HepG2 (cell line): ENCODE results near the gene LY6G5B. TPM values are rescaled to one million over a fixed set of nuclear protein-coding genes. Genes with fewer than 3 reads are reported as not detected.

Experiments used
- ATF3 ChIP-seq: sonication (generic); formaldehyde crosslinking; IDR thresholded peaks from 2 replicates; pipeline ENCODE4 v1.4.0; 2020; ENCODE audit warnings: missing genetic modification reagents
- CBX5 ChIP-seq: sonication (generic); formaldehyde crosslinking; IDR thresholded peaks from 2 replicates; pipeline ENCODE4 v1.4.0; 2020; ENCODE audit warnings: missing genetic modification reagents, borderline replicate concordance
- CENPT ChIP-seq: sonication (generic); formaldehyde crosslinking; IDR thresholded peaks from 2 replicates; pipeline ENCODE4 v1.8.0; 2022; ENCODE audit warnings: low read depth, mild to moderate bottlenecking, moderate library complexity, missing genetic modification reagents
- CREM ChIP-seq, 2 experiments: sonication (generic) in 1 of 2; formaldehyde crosslinking in 1 of 2; IDR thresholded peaks; 2 replicates each; pipeline versions ENCODE4 v1.4.0 to v1.6.1; 2016 to 2020; ENCODE audit warnings: antibody characterized with exemption in 1 of 2, mild to moderate bottlenecking in 1 of 2, missing genetic modification reagents in 1 of 2
- FOSL1 ChIP-seq: sonication (generic); formaldehyde crosslinking; IDR thresholded peaks from 2 replicates; pipeline ENCODE4 v1.9.0; 2021; ENCODE audit warnings: missing genetic modification reagents, borderline replicate concordance
- HMG20A ChIP-seq: IDR thresholded peaks from 2 replicates; pipeline ENCODE4 v1.6.1; 2016; ENCODE audit warnings: borderline replicate concordance
- HNRNPK ChIP-seq: fragments of 200-400 bp; formaldehyde crosslinking; IDR thresholded peaks from 2 replicates; pipeline ENCODE4 v1.6.1; 2018; ENCODE audit warnings: low read length, low read depth, moderate library complexity, mild to moderate bottlenecking; ENCODE audit not compliant: poor library complexity, severe bottlenecking
- IKZF4 ChIP-seq: sonication (generic); formaldehyde crosslinking; IDR thresholded peaks from 2 replicates; pipeline ENCODE4 v1.5.1; 2020; ENCODE audit warnings: borderline replicate concordance, mild to moderate bottlenecking, low read depth, missing genetic modification reagents; ENCODE audit errors: not compliant biosample characterization
- KLF11 ChIP-seq: IDR thresholded peaks from 2 replicates; pipeline ENCODE4 v1.6.1; 2016; ENCODE audit warnings: missing compliant biosample characterization
- MEF2D ChIP-seq: sonication (generic); formaldehyde crosslinking; IDR thresholded peaks from 2 replicates; pipeline ENCODE4 v1.5.1; 2020; ENCODE audit warnings: mild to moderate bottlenecking, missing genetic modification reagents
- MIER3 ChIP-seq: IDR thresholded peaks from 2 replicates; pipeline ENCODE4 v1.6.1; 2016; ENCODE audit warnings: missing compliant biosample characterization, borderline replicate concordance
- NR3C1 ChIP-seq: sonication (generic); formaldehyde crosslinking; IDR thresholded peaks from 2 replicates; pipeline ENCODE4 v1.4.0; 2020; ENCODE audit warnings: missing genetic modification reagents
- PAF1 ChIP-seq: IDR thresholded peaks from 2 replicates; pipeline ENCODE4 v1.6.1; 2016; ENCODE audit warnings: missing genetic modification reagents, missing compliant biosample characterization
- PHB2 ChIP-seq: fragments of 450-650 bp; IDR thresholded peaks from 2 replicates; pipeline ENCODE4 v1.6.1; 2018; ENCODE audit not compliant: partially characterized antibody
- PHF5A ChIP-seq: IDR thresholded peaks from one replicate; pipeline ENCODE4 v1.6.1; 2018; ENCODE audit warnings: low read depth, missing genetic modification reagents; ENCODE audit not compliant: unreplicated experiment
- REST ChIP-seq, 2 experiments: IDR thresholded peaks; 2 replicates each; pipeline ENCODE4 v1.6.1; 2011 to 2012; ENCODE audit warnings: low read length in 2 of 2, borderline replicate concordance in 1 of 2, low read depth in 1 of 2, mild to moderate bottlenecking in 1 of 2, moderate library complexity in 1 of 2
- SOX13 ChIP-seq, 3 experiments: fragments of 450-650 bp in 1 of 3; sonication (generic) in 1 of 3; formaldehyde crosslinking in 1 of 3; IDR thresholded peaks in 2 of 3; conservative IDR thresholded peaks in 1 of 3; 2 replicates each; pipeline versions ENCODE4 v1.5.0 to v1.6.1; 2016 to 2020; ENCODE audit warnings: antibody characterized with exemption in 1 of 3, mild to moderate bottlenecking in 1 of 3, missing compliant biosample characterization in 1 of 3, missing genetic modification reagents in 1 of 3, moderate library complexity in 1 of 3
- TMF1 ChIP-seq: sonication (generic); formaldehyde crosslinking; IDR thresholded peaks from 2 replicates; pipeline ENCODE4 v1.8.1; 2022; ENCODE audit warnings: low read depth, missing genetic modification reagents
- ZBTB8A ChIP-seq: sonication (generic); formaldehyde crosslinking; IDR thresholded peaks from 2 replicates; pipeline ENCODE4 v1.4.0; 2020; ENCODE audit warnings: mild to moderate bottlenecking, low read depth, missing genetic modification reagents, borderline replicate concordance
- ZNF333 ChIP-seq: sonication (generic); formaldehyde crosslinking; IDR thresholded peaks from 2 replicates; pipeline ENCODE4 v1.4.0; 2020; ENCODE audit warnings: mild to moderate bottlenecking, missing genetic modification reagents, borderline replicate concordance
- ZNF430 ChIP-seq: sonication (generic); formaldehyde crosslinking; IDR thresholded peaks from 2 replicates; pipeline ENCODE4 v1.9.0; 2021; ENCODE audit warnings: mild to moderate bottlenecking, missing genetic modification reagents
- ZNF614 ChIP-seq: IDR thresholded peaks from 2 replicates; pipeline ENCODE4 v1.6.1; 2018; ENCODE audit warnings: missing biosample characterization, missing genetic modification reagents, inconsistent platforms, borderline replicate concordance
- polyA plus RNA-seq, 8 experiments: library from polyadenylated mRNA; depleted of rRNA in 3 of 8; stranded (reverse) in 7 of 8; unstranded in 1 of 8; fragments of >200 nt; fragmentation: Illumina TruSeq in 4 of 8; extraction: Trizol in 4 of 8; gene quantifications; 2 replicates each; pipeline versions ENCODE4 v1.2.1 to v1.2.3, GENCODE V29; 2011 to 2016; ENCODE audit warnings: low read depth in 4 of 8, missing spikeins in 1 of 8, mixed read lengths in 1 of 8; ENCODE audit not compliant: insufficient read depth in 1 of 8
- total RNA-seq, 5 experiments: library from RNA; depleted of rRNA; stranded (reverse); fragments of >200 nt; fragmentation: Illumina TruSeq; extraction: Trizol; gene quantifications; 2 replicates each; pipeline ENCODE4 v1.2.3, GENCODE V29; 2016; ENCODE audit warnings: low read depth in 1 of 5
- TF ChIP-seq, protein P1 (sequence below): sonication (generic); formaldehyde crosslinking; IDR thresholded peaks from 2 replicates; pipeline ENCODE4 v1.5.0; 2020; ENCODE audit warnings: missing genetic modification reagents

Gene LY6G5B
- total and polyA plus RNA-seq, 2 of the 13 experiments (the other 11 are each of a cell fraction or from before 2014, with no cell fraction given), result 7.8 to 15.7 TPM

GRCh38 chr6:31665501-31666336 lies 4.1 kb upstream of the LY6G5B start, which contains the start of gene CSNK2B (continued):
- 0 out of 2 replicates have a peak, but pooled peaks have one; percentile 30 for TF ChIP-seq KLF11
- TF ChIP-seq CBX5 (CRISPR knock-in tag), result peak; percentile 11
- peak; percentile 73; the same call in 1 of the 2 replicates for TF ChIP-seq MIER3 (CRISPR knock-in tag)
- TF ChIP-seq SOX13 (IDR thresholded peaks at IDR 0.05), result 0 out of 2 replicates have a peak, but pooled peaks have one; percentile 7
- TF ChIP-seq SOX13 (CRISPR knock-in tag; conservative IDR thresholded peaks at IDR 0.05 in 1 of 2, IDR thresholded peaks at IDR 0.05 in 1 of 2), result peak in 1 of 2 experiments; percentile 11; a peak in 1 of 4 replicates
- no peak; the same call in 1 of the 2 replicates for TF ChIP-seq ZNF333 (CRISPR knock-in tag)
- TF ChIP-seq, protein P1, sequence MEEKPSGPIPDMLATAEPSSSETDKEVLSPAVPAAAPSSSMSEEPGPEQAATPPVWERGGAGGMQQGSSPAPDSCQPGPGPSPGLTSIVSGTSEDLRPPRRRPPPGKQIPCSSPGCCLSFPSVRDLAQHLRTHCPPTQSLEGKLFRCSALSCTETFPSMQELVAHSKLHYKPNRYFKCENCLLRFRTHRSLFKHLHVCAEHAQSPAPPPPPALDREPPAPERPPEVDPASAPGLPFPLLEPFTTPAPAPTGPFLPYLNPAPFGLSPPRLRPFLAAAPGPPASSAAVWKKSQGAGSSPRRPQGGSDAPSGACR (CRISPR knock-in tag), result no peak
- no peak; the same call in 1 of the 2 replicates for TF ChIP-seq HMG20A (CRISPR knock-in tag)
- peak in 1 of 2 experiments; percentile 48; a peak in 2 of 4 replicates for TF ChIP-seq REST (IDR thresholded peaks at IDR 0.05; ENCODE audit: borderline replicate concordance in 1 of 2, low read depth in 1 of 2, low read length in 2 of 2)
- TF ChIP-seq CENPT (CRISPR knock-in tag), result 0 out of 2 replicates have a peak, but pooled peaks have one; percentile 3
- TF ChIP-seq CREM (IDR thresholded peaks at IDR 0.05), result peak; percentile 98
- TF ChIP-seq CREM (CRISPR knock-in tag; IDR thresholded peaks at IDR 0.05), result no peak
- no peak for TF ChIP-seq PHF5A (CRISPR knock-in tag)
- peak; percentile 96 for TF ChIP-seq HNRNPK
- no peak for TF ChIP-seq FOSL1 (CRISPR knock-in tag)
- TF ChIP-seq NR3C1 (CRISPR knock-in tag), result no peak
- TF ChIP-seq PHB2, result no peak
- TF ChIP-seq ZNF430, result peak; percentile 49; the same call in 1 of the 2 replicates
- TF ChIP-seq PAF1 (CRISPR knock-in tag), result no peak
- no peak; the same call in 1 of the 2 replicates for TF ChIP-seq ATF3 (CRISPR knock-in tag)
- 0 out of 2 replicates have a peak, but pooled peaks have one; percentile 50 for TF ChIP-seq ZBTB8A (CRISPR knock-in tag)
- TF ChIP-seq ZNF614, result peak; percentile 50; the same call in 1 of the 2 replicates
- no peak for TF ChIP-seq IKZF4 (CRISPR knock-in tag)
- peak; percentile 38 for TF ChIP-seq MEF2D (CRISPR knock-in tag)
- TF ChIP-seq TMF1 (CRISPR knock-in tag), result peak; percentile 93; the same call in 1 of the 2 replicates
